Peyer's patch (tissue), 4 donors: ENCODE measurements around the gene KIF26B. TPM values are rescaled to one million over a fixed set of nuclear protein-coding genes. Genes with fewer than 3 reads are reported as not detected.

Experiments
- DNase-seq, 3 donors: peaks; one replicate each; pipeline ENCODE4 v3.0.0-alpha.2; 2017 to 2019
- H3K27ac ChIP-seq, 4 donors: fragments of 200-600 bp; sonication (generic); one replicate each; pipeline ENCODE4 v1.5.1; 2016 to 2019
- H3K27me3 ChIP-seq, 2 donors: fragments of 200-600 bp; sonication (generic); one replicate each; pipeline ENCODE4 v1.5.1; 2019
- H3K36me3 ChIP-seq, 3 donors: fragments of 200-600 bp; sonication (generic); one replicate each; pipeline ENCODE4 v1.5.1; 2016 to 2019
- H3K4me1 ChIP-seq, 4 donors: fragments of 200-600 bp; sonication (generic); one replicate each; pipeline ENCODE4 v1.5.1; 2016 to 2019
- H3K4me3 ChIP-seq, 4 donors: fragments of 200-600 bp; sonication (generic); 1 replicate in 3 of 4; 2 replicates in 1 of 4; pipeline ENCODE4 v1.5.1; 2016 to 2019; ENCODE audit warnings: mild to moderate bottlenecking in 1 of 4
- H3K9me3 ChIP-seq, 4 donors: fragments of 200-600 bp; sonication (generic); one replicate each; pipeline ENCODE4 v1.5.1; 2016 to 2019; ENCODE audit warnings: mild to moderate bottlenecking in 1 of 4
- POLR2A ChIP-seq, 2 donors: fragments of 450-650 bp; IDR thresholded peaks; one replicate each; pipeline ENCODE4 v1.5.1; 2017; ENCODE audit warnings: antibody characterized with exemption in 2 of 2, mild to moderate bottlenecking in 2 of 2, moderate library complexity in 2 of 2
- total RNA-seq, 4 donors: library from RNA; depleted of rRNA; stranded (reverse); fragments of >200 nt; gene quantifications; one replicate each; pipeline ENCODE4 v1.1.0, GENCODE V29; 2016
- TF ChIP-seq, protein P1 (sequence below), 6 experiments: fragments of 450-650 bp in 4 of 6; fragments of 200-600 bp in 2 of 6; sonication (generic) in 1 of 6; IDR thresholded peaks; one replicate each; pipeline ENCODE4 v1.5.1; 2017 to 2019; ENCODE audit warnings: antibody characterized with exemption in 6 of 6, mild to moderate bottlenecking in 3 of 6, moderate library complexity in 1 of 6

KIF26B gene
- total RNA-seq, 4 donors from 2014 or later, result 0.70 to 1.6 (median 1.1) TPM

DNA sequence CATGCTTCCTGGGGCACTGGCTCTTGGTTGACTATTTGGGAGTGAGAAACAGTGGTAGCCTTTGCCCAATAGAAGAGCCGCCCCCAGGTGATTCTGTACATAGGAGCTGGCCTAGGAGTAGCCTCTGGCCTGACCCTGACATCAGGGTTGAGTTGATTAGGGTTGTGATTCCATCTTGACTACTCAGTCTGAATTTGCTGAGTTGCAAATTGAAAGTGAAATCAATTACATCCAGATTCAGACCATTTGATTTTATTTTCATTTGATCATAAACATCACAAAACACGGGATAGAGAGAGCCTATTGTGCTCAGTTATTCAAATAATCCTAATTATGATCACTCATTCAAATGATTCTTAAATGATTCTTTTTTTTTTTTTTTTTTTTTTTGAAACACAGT is 253.2 kb downstream of the KIF26B start:
- Histone ChIP-seq H3K4me1 (no peaks in the 10 kb centered on the region), H3K36me3 (no peaks in the 10 kb centered on the region), H3K27me3 (no peaks in the 10 kb centered on the region), H3K27ac (no peak overlapping the region), H3K4me3 (no peak overlapping the region), H3K9me3 (no peaks in the 10 kb centered on the region)
- no peak for DNase-seq
- no peak for TF ChIP-seq POLR2A (IDR thresholded peaks at IDR 0.05)
- TF ChIP-seq, protein P1, sequence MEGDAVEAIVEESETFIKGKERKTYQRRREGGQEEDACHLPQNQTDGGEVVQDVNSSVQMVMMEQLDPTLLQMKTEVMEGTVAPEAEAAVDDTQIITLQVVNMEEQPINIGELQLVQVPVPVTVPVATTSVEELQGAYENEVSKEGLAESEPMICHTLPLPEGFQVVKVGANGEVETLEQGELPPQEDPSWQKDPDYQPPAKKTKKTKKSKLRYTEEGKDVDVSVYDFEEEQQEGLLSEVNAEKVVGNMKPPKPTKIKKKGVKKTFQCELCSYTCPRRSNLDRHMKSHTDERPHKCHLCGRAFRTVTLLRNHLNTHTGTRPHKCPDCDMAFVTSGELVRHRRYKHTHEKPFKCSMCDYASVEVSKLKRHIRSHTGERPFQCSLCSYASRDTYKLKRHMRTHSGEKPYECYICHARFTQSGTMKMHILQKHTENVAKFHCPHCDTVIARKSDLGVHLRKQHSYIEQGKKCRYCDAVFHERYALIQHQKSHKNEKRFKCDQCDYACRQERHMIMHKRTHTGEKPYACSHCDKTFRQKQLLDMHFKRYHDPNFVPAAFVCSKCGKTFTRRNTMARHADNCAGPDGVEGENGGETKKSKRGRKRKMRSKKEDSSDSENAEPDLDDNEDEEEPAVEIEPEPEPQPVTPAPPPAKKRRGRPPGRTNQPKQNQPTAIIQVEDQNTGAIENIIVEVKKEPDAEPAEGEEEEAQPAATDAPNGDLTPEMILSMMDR (IDR thresholded peaks at IDR 0.05), result no peak

DNA sequence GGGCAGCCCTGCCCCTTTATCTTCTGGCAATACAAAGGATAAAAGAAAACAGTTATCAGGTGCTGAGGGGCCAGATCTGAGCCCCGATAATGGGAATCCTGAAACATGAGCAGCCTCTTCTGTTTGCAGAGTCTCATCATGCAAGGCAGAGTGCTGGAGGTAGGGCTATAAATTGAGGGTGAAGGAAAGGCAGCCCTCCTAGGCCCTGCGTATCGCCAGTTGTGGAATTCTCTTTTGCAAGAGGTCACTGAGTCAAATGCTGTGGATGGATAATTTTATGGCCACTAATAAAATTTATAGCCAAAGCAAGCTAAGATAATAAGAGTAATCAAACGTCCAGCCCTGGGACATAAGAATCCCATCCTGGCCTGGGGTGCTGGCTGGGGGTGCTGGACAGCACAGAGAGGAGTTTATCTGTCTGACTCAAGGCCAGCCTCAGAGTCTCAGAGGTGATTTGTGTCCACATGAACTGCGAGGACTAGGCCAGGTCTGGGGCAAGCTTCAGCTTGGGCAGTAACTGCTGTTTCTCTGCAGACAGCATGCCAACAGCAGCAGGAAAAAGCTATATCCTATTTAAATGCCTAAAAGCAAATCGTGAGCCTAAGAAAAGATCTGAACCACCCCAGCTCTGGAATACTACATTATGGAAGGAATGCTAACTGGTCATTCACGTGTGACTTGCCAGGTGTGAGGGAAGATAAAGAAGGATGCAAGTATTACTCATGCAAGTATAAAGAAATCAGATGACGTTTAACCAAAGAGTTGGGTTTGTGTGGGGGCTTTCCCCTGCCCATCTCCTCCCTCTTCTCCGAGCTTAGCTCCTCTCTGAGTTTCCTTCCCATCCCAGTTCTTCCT is 254.8 kb downstream of the KIF26B start:
- Histone ChIP-seq H3K27me3 (no peaks in the 10 kb centered on the region), H3K4me3 (no peak overlapping the region), H3K36me3 (no peaks in the 10 kb centered on the region), H3K27ac (no peak overlapping the region), H3K9me3 (no peaks in the 10 kb centered on the region), H3K4me1 (no peaks in the 10 kb centered on the region)
- no peak for TF ChIP-seq POLR2A (IDR thresholded peaks at IDR 0.05)
- TF ChIP-seq, protein P1 (IDR thresholded peaks at IDR 0.05), result no peak
- peak in 2 of 3 donors; percentile 51 to 57 for DNase-seq

DNA sequence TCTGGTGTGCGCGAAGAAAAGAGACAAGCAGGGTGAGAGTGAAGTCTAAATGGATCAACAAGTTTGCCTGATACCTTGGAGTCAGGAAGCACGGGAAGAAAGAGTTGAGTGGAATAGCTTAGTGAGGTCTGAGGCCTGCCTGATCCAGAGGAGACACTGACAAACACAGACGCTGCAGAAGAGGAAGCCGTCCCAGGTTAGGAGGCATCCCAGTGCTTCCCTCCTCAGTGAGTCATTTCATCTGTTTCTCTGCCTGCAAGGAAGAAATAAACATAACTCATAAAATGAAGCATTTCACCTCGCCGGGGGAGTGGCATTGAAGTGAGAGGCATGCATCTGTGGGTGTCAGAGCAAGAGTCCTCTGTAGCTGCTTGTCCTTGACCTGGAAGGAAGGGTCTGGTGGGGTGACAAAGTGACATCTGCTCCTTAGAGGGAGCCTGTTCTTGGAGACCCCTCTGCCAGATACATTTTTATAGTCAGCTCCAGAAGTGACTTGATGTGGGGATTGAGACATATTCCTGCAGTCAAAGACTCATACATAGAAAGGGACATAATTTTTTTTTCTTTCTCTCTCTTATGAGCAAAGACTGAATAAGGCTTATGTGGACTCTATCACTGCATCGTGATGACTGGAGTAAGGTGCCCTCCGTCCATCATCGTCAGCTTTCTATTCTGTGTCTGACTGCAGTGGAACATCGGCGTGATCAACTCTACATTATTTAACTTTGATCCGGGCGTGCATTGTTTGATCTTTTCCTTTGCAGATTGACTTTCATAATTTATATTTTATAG is 256.7 kb downstream of the KIF26B start:
- H3K36me3 ChIP-seq, result no peaks in the 10 kb centered on the region
- TF ChIP-seq POLR2A (IDR thresholded peaks at IDR 0.05), result no peak
- TF ChIP-seq, protein P1 (IDR thresholded peaks at IDR 0.05), result no peak
- H3K4me1 ChIP-seq, result no peaks in the 10 kb centered on the region
- DNase-seq, result no peak
- no peak overlapping the region for H3K27ac ChIP-seq
- no peaks in the 10 kb centered on the region for H3K27me3 ChIP-seq
- no peak overlapping the region for H3K4me3 ChIP-seq
- no peaks in the 10 kb centered on the region for H3K9me3 ChIP-seq

DNA sequence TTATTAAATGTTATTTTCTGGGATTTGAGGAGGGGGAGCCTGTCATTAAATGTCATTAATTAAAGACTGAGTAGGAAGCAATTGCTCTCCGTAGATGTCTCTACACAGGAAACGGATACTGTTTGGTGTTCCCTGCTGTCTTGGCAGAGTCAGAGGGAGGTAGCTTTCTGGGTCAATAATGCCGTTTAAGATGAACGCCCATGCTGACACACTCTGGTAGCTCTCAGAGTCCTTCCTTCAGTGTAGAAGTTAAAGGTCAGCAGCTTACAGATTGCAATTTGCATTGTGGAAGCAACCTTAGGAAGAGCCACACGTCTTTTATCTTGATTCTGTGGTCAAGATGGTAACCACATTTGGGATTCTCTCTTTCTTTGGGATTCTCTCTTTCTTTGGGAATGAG is 257.5 kb downstream of the KIF26B start:
- no peak for TF ChIP-seq POLR2A (IDR thresholded peaks at IDR 0.05)
- TF ChIP-seq, protein P1 (IDR thresholded peaks at IDR 0.05), result no peak
- Histone ChIP-seq H3K4me1 (no peaks in the 10 kb centered on the region), H3K27ac (no peak overlapping the region), H3K36me3 (no peaks in the 10 kb centered on the region), H3K4me3 (no peak overlapping the region), H3K9me3 (no peaks in the 10 kb centered on the region), H3K27me3 (no peaks in the 10 kb centered on the region)
- no peak for DNase-seq

DNA sequence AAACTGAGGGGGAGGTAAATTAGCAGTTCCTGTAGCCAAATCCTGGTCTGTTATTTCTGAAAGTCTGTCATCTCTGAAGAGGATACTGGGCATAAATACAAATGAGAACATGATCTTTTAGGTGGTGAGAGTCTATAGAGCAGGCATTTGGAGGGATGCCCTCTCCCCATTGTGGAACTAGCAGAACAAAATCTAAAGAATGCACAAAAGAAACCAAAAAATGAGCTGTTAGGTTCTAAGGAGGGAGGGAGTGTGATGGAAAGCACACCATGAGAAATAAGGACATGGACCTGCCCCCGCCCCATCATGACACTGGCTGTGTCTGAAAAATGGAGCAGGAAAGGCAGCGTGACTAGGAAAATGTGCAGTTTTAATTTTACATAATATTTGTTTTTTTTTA is 262.0 kb downstream of the KIF26B start:
- Histone ChIP-seq H3K4me3 (no peak overlapping the region), H3K36me3 (no peaks in the 10 kb centered on the region), H3K27me3 (no peaks in the 10 kb centered on the region), H3K9me3 (no peaks in the 10 kb centered on the region), H3K27ac (no peak overlapping the region), H3K4me1 (no peaks in the 10 kb centered on the region)
- TF ChIP-seq, protein P1 (IDR thresholded peaks at IDR 0.05), result no peak
- TF ChIP-seq POLR2A (IDR thresholded peaks at IDR 0.05), result no peak
- no peak for DNase-seq
